ENCODE measurements around the gene NFILZ.
A peak's percentile ranks its signal among the peaks of the same experiment; 100 is the strongest.
"Not testable (repeated sequence)": the region's sequence is repeated elsewhere in the genome, so short reads cannot be mapped to it uniquely, and the experiment has no call there.

The NFILZ gene

GRCh38 chr19:8607386-8607785 is 23.0 kb upstream of the NFILZ start:
- Mint-ChIP-seq H3K36me3 (ENCODE audit: low read depth) (peaks cover 10% of the 10 kb centered on the region), H3K27ac (no peak overlapping the region), H3K4me1 (ENCODE audit: low read depth) (peaks cover 22% of the 10 kb centered on the region), H3K9me3 (no peaks in the 10 kb centered on the region), H3K27me3 (peaks cover 2% of the 10 kb centered on the region), H3K4me3 (no peak overlapping the region)
- no peak for DNase-seq

- peaks cover 10% of the 10 kb centered on the region for H3K36me3 Mint-ChIP-seq (ENCODE audit: low read depth)
- peaks cover 25% of the 10 kb centered on the region for H3K4me1 Mint-ChIP-seq (ENCODE audit: low read depth)
- H3K9me3 Mint-ChIP-seq, result no peaks in the 10 kb centered on the region
- H3K4me3 Mint-ChIP-seq, result peak overlapping the region; percentile 28
- no peak overlapping the region for H3K27ac Mint-ChIP-seq
- H3K27me3 Mint-ChIP-seq, result peaks cover 2% of the 10 kb centered on the region
- no peak for DNase-seq
These were observed 21.5 kb upstream of the NFILZ start for GRCh38 chr19:8608941-8609278.

- peaks cover 10% of the 10 kb centered on the region for H3K36me3 Mint-ChIP-seq (ENCODE audit: low read depth)
- peak overlapping the region; percentile 83 for H3K27ac Mint-ChIP-seq
- DNase-seq, result peak; percentile 56
These were observed 21.0 kb upstream of the NFILZ start for GRCh38 chr19:8609279-8610040.

GRCh38 chr19:8610041-8610935 is 20.1 kb upstream of the NFILZ start, which contains the start of gene ADAMTS10:
TSS of gene ADAMTS10 (minus strand) at chr19:8610715. CDS start at chr19:8605710, 5,005 bp downstream.
- peaks cover 29% of the 10 kb centered on the region for H3K4me1 Mint-ChIP-seq (ENCODE audit: low read depth)
- H3K9me3 Mint-ChIP-seq, result no peaks in the 10 kb centered on the region
- peak; percentile 61 for DNase-seq
- H3K27me3 Mint-ChIP-seq, result peaks cover 2% of the 10 kb centered on the region
- H3K27ac Mint-ChIP-seq, result peak within 1 kb of the TSS; percentile 83
- H3K4me3 Mint-ChIP-seq, result peak within 1 kb of the TSS; percentile 79
- H3K36me3 Mint-ChIP-seq (ENCODE audit: low read depth), result peaks cover 5% of the 10 kb centered on the region

More at GRCh38 chr19:8609279-8610040, 21.0 kb upstream of the NFILZ start:
- Mint-ChIP-seq H3K27me3 (peaks cover 2% of the 10 kb centered on the region), H3K4me1 (ENCODE audit: low read depth) (peaks cover 25% of the 10 kb centered on the region), H3K4me3 (peak overlapping the region; percentile 79), H3K9me3 (no peaks in the 10 kb centered on the region)

- H3K4me3 Mint-ChIP-seq, result no peak overlapping the region
- H3K36me3 Mint-ChIP-seq (ENCODE audit: low read depth), result no peaks in the 10 kb centered on the region
- H3K27ac Mint-ChIP-seq, result no peak overlapping the region
- H3K9me3 Mint-ChIP-seq, result no peaks in the 10 kb centered on the region
- peaks cover 2% of the 10 kb centered on the region for H3K27me3 Mint-ChIP-seq
- no peak for DNase-seq
- H3K4me1 Mint-ChIP-seq (ENCODE audit: low read depth), result peaks cover 33% of the 10 kb centered on the region
These were observed 19.5 kb upstream of the NFILZ start for GRCh38 chr19:8610936-8611300.

- no peak for DNase-seq
- Mint-ChIP-seq H3K9me3 (no peaks in the 10 kb centered on the region), H3K36me3 (ENCODE audit: low read depth) (no peaks in the 10 kb centered on the region), H3K4me3 (peak overlapping the region; percentile 39), H3K4me1 (ENCODE audit: low read depth) (peaks cover 33% of the 10 kb centered on the region), H3K27me3 (peaks cover 2% of the 10 kb centered on the region), H3K27ac (no peak overlapping the region)
These were observed 19.0 kb upstream of the NFILZ start for GRCh38 chr19:8611391-8611876.

- no peaks in the 10 kb centered on the region for H3K9me3 Mint-ChIP-seq
- H3K27ac Mint-ChIP-seq, result no peak overlapping the region
- H3K27me3 Mint-ChIP-seq, result peaks cover 2% of the 10 kb centered on the region
- H3K36me3 Mint-ChIP-seq (ENCODE audit: low read depth), result no peaks in the 10 kb centered on the region
- peaks cover 33% of the 10 kb centered on the region for H3K4me1 Mint-ChIP-seq (ENCODE audit: low read depth)
- DNase-seq, result peak; percentile 34
- H3K4me3 Mint-ChIP-seq, result peak overlapping the region; percentile 44
These were observed 18.3 kb upstream of the NFILZ start for GRCh38 chr19:8611877-8612806.

- DNase-seq, result peak; percentile 34
- no peak overlapping the region for H3K4me3 Mint-ChIP-seq
- H3K27me3 Mint-ChIP-seq, result peaks cover 2% of the 10 kb centered on the region
- no peak overlapping the region for H3K27ac Mint-ChIP-seq
- no peaks in the 10 kb centered on the region for H3K9me3 Mint-ChIP-seq
- peaks cover 33% of the 10 kb centered on the region for H3K4me1 Mint-ChIP-seq (ENCODE audit: low read depth)
- no peaks in the 10 kb centered on the region for H3K36me3 Mint-ChIP-seq (ENCODE audit: low read depth)
These were observed 17.6 kb upstream of the NFILZ start for GRCh38 chr19:8612807-8613171.

- Mint-ChIP-seq H3K4me3 (no peak overlapping the region), H3K36me3 (ENCODE audit: low read depth) (no peaks in the 10 kb centered on the region), H3K9me3 (no peaks in the 10 kb centered on the region), H3K4me1 (ENCODE audit: low read depth) (peaks cover 29% of the 10 kb centered on the region), H3K27ac (no peak overlapping the region), H3K27me3 (peaks cover 2% of the 10 kb centered on the region)
- no peak for DNase-seq
These were observed 16.0 kb upstream of the NFILZ start for GRCh38 chr19:8614455-8614854.

- Mint-ChIP-seq H3K9me3 (no peaks in the 10 kb centered on the region), H3K36me3 (ENCODE audit: low read depth) (no peaks in the 10 kb centered on the region), H3K27me3 (peaks cover 1% of the 10 kb centered on the region), H3K4me1 (ENCODE audit: low read depth) (peaks cover 24% of the 10 kb centered on the region), H3K27ac (no peak overlapping the region), H3K4me3 (no peak overlapping the region)
- no peak for DNase-seq
These were observed 15.4 kb upstream of the NFILZ start for GRCh38 chr19:8615024-8615423.

GRCh38 chr19:8615813-8616596 is 14.4 kb upstream of the NFILZ start:
- Mint-ChIP-seq H3K27ac (no peak overlapping the region), H3K4me1 (ENCODE audit: low read depth) (peaks cover 21% of the 10 kb centered on the region), H3K9me3 (no peaks in the 10 kb centered on the region), H3K4me3 (no peak overlapping the region), H3K36me3 (ENCODE audit: low read depth) (no peaks in the 10 kb centered on the region), H3K27me3 (no peaks in the 10 kb centered on the region)
- DNase-seq, result peak; percentile 70

- DNase-seq, result no peak
- Mint-ChIP-seq H3K4me3 (no peak overlapping the region), H3K4me1 (ENCODE audit: low read depth) (peaks cover 16% of the 10 kb centered on the region), H3K27me3 (no peaks in the 10 kb centered on the region), H3K27ac (no peak overlapping the region), H3K9me3 (no peaks in the 10 kb centered on the region), H3K36me3 (ENCODE audit: low read depth) (no peaks in the 10 kb centered on the region)
These were observed 13.6 kb upstream of the NFILZ start for GRCh38 chr19:8616861-8617260.

GRCh38 chr19:8617325-8617724 is 13.1 kb upstream of the NFILZ start:
- H3K4me3 Mint-ChIP-seq; H3K36me3 Mint-ChIP-seq (ENCODE audit: low read depth); H3K9me3 Mint-ChIP-seq; DNase-seq; H3K27ac Mint-ChIP-seq; H3K27me3 Mint-ChIP-seq: not testable (repeated sequence)
- peaks cover 11% of the 10 kb centered on the region for H3K4me1 Mint-ChIP-seq (ENCODE audit: low read depth)

Data from activated T-cell treated with anti-CD3 and anti-CD28 coated beads, Interleukin-2, amount 50 U/mL, for 24 hours (primary cell).